HCT116 (cell line): ENCODE measurements around the gene WSCD2. TPM values are rescaled to one million over a fixed set of nuclear protein-coding genes. Genes with fewer than 3 reads are reported as not detected.

ENCODE experiments used
- ATAC-seq: fragments of 200-7000 bp; cut with Tn5 transposase; 2 replicates; pipeline ENCODE4 v1.9.1; 2020; ENCODE audit warnings: mild to moderate bottlenecking, moderate library complexity
- BruUV-seq: library from RNA; stranded (reverse); fragments of 400-500 nt; replicated peaks from 2 replicates; lab custom pipeline; 2021; lab: Mats Ljungman, UMichigan
- CTCF ChIA-PET: fragments of 300-600 bp; sonication (Branson Sonifier 250); formaldehyde crosslinking; loops from one replicate; lab custom pipeline; 2021; ENCODE audit warnings: antibody characterized with exemption; lab: Charles Lee
- POLR2A ChIA-PET: fragments of 300-600, 350-600 bp; sonication (Branson Sonifier 250); formaldehyde crosslinking; loops from one replicate; lab custom pipeline; 2021; ENCODE audit warnings: antibody characterized with exemption; lab: Charles Lee
- RAD21 ChIA-PET, 2 experiments: fragments of 300-600 bp; sonication (Branson Sonifier 250); formaldehyde crosslinking; loops; one replicate each; lab custom pipeline; 2023; ENCODE audit warnings: low total read pairs in 2 of 2; ENCODE audit not compliant: uncharacterized antibody in 2 of 2, unreplicated experiment in 2 of 2, low non-redundant PET in 1 of 2; lab: Charles Lee
- DNase-seq: peaks from one replicate; pipeline ENCODE4 v3.0.0-alpha.2; 2010; ENCODE audit warnings: low read depth, low spot score
- H2AFZ ChIP-seq: fragments of 200-600 bp; shearing (Covaris generic), sonication (generic); 2 replicates; pipeline ENCODE4 v1.6.1; 2017; ENCODE audit warnings: low read depth, mixed run types, mixed read lengths, antibody characterized with exemption, low read length; ENCODE audit not compliant: poor library complexity, severe bottlenecking
- H3K27ac ChIP-seq: 2 replicates; pipeline ENCODE4 v1.5.1; 2012; ENCODE audit warnings: low read depth, low read length
- H3K27me3 ChIP-seq: fragments of 200-600 bp; sonication (generic); 2 replicates; pipeline ENCODE4 v1.6.1; 2016; ENCODE audit warnings: mixed run types, low read length, mixed read lengths; ENCODE audit not compliant: insufficient read depth
- H3K36me3 ChIP-seq, 2 experiments: fragments of 200-500 bp in 1 of 2; fragments of 200-600 bp in 1 of 2; sonication (Bioruptor generic) in 1 of 2; sonication (generic) in 1 of 2; 2 replicates each; pipeline versions ENCODE4 v1.5.1 to v1.6.1; 2014 to 2016; ENCODE audit warnings: low read length in 2 of 2, inconsistent platforms in 1 of 2, mixed read lengths in 1 of 2, mixed run types in 1 of 2; ENCODE audit not compliant: insufficient read depth in 2 of 2, control insufficient read depth in 1 of 2
- H3K4me1 ChIP-seq, 2 experiments: fragments of 200-600 bp in 1 of 2; sonication (generic) in 1 of 2; 2 replicates each; pipeline versions ENCODE4 v1.5.1 to v1.6.1; 2012 to 2017; ENCODE audit warnings: low read length in 2 of 2, inconsistent platforms in 1 of 2, mild to moderate bottlenecking in 1 of 2, mixed read lengths in 1 of 2, mixed run types in 1 of 2, moderate library complexity in 1 of 2; ENCODE audit not compliant: insufficient read depth in 2 of 2, control insufficient read depth in 1 of 2
- H3K4me2 ChIP-seq: fragments of 200-600 bp; sonication (generic); 2 replicates; pipeline ENCODE4 v1.6.1; 2017; ENCODE audit warnings: mixed run types, low read length, mixed read lengths
- H3K4me3 ChIP-seq, 2 experiments: fragments of 200-600 bp in 1 of 2; sonication (generic) in 1 of 2; replicated peaks in 1 of 2; 2 replicates each; pipeline ENCODE4 v1.5.1; 2011 to 2016; ENCODE audit warnings: low read length in 2 of 2, control low read depth in 1 of 2, low read depth in 1 of 2, mild to moderate bottlenecking in 1 of 2, mixed read lengths in 1 of 2, mixed run types in 1 of 2
- H3K79me2 ChIP-seq: fragments of 200-600 bp; sonication (generic); 2 replicates; pipeline ENCODE4 v1.6.1; 2017; ENCODE audit warnings: mild to moderate bottlenecking, mixed run types, low read length, moderate library complexity, mixed read lengths; ENCODE audit not compliant: insufficient read depth
- H3K9ac ChIP-seq: fragments of 200-600 bp; sonication (generic); 2 replicates; pipeline ENCODE4 v1.6.1; 2016; ENCODE audit warnings: low read length, mixed read lengths
- H3K9me2 ChIP-seq: fragments of 200-600 bp; sonication (generic), shearing (Covaris generic); 2 replicates; pipeline ENCODE4 v1.6.1; 2017; ENCODE audit warnings: mixed run types, mild to moderate bottlenecking, moderate library complexity; ENCODE audit not compliant: insufficient read depth
- H3K9me3 ChIP-seq, 2 experiments: fragments of 200-500 bp in 1 of 2; fragments of 200-600 bp in 1 of 2; sonication (Bioruptor generic) in 1 of 2; sonication (generic) in 1 of 2; 2 replicates each; pipeline ENCODE4 v1.6.1; 2014 to 2017; ENCODE audit warnings: low read length in 2 of 2, mixed read lengths in 2 of 2, inconsistent platforms in 1 of 2, low read depth in 1 of 2, mild to moderate bottlenecking in 1 of 2, mixed run types in 1 of 2, moderate library complexity in 1 of 2; ENCODE audit not compliant: control insufficient read depth in 1 of 2, insufficient read depth in 1 of 2
- H4K20me1 ChIP-seq: fragments of 200-600 bp; sonication (generic), shearing (Covaris generic); 2 replicates; pipeline ENCODE4 v1.6.1; 2017; ENCODE audit warnings: mixed run types, mild to moderate bottlenecking, moderate library complexity; ENCODE audit not compliant: insufficient read depth
- CEBPB ChIP-seq: IDR thresholded peaks from 2 replicates; pipeline ENCODE4 v1.6.1; 2012; ENCODE audit warnings: low read depth
- EGR1 ChIP-seq: IDR thresholded peaks from 2 replicates; pipeline ENCODE4 v1.6.1; 2012; ENCODE audit warnings: low read depth
- ELF1 ChIP-seq: IDR thresholded peaks from 2 replicates; pipeline ENCODE4 v1.6.1; 2012; ENCODE audit warnings: low read depth, borderline replicate concordance
- EZH2 ChIP-seq: fragments of 200-600 bp; sonication (generic); IDR thresholded peaks from 2 replicates; pipeline ENCODE4 v1.6.1; 2017; ENCODE audit warnings: antibody characterized with exemption, mixed run types
- FOSL1 ChIP-seq: IDR thresholded peaks from 2 replicates; pipeline ENCODE4 v1.6.1; 2012; ENCODE audit warnings: low read depth
- JUND ChIP-seq: IDR thresholded peaks from 2 replicates; pipeline ENCODE4 v1.6.1; 2012
- POLR2A ChIP-seq: IDR thresholded peaks from 2 replicates; pipeline ENCODE4 v1.7.0; 2011; ENCODE audit warnings: borderline replicate concordance; ENCODE audit not compliant: insufficient read depth, insufficient read length; ENCODE audit errors: extremely low read depth
- RAD21 ChIP-seq: IDR thresholded peaks from 2 replicates; pipeline ENCODE4 v1.6.1; 2012; ENCODE audit warnings: low read depth, mild to moderate bottlenecking
- SIN3A ChIP-seq: IDR thresholded peaks from 2 replicates; pipeline ENCODE4 v1.6.1; 2012; ENCODE audit warnings: low read depth
- SP1 ChIP-seq: IDR thresholded peaks from 2 replicates; pipeline ENCODE4 v1.6.1; 2012; ENCODE audit warnings: low read depth
- SRF ChIP-seq: IDR thresholded peaks from 2 replicates; pipeline ENCODE4 v1.6.1; 2012; ENCODE audit warnings: low read depth
- TCF7L2 ChIP-seq: IDR thresholded peaks from 2 replicates; pipeline ENCODE4 v1.7.0; 2011; ENCODE audit warnings: borderline replicate concordance, inconsistent platforms; ENCODE audit not compliant: insufficient read depth, insufficient read length; ENCODE audit errors: extremely low read depth
- ZFX ChIP-seq: fragments of 450-650 bp; IDR thresholded peaks from 2 replicates; pipeline ENCODE4 v1.6.1; 2017
- intact Hi-C: fragments of 100-400 bp; cut with micrococcal nuclease; formaldehyde crosslinking; loops from 2 replicates; pipeline ENCODE4 v1.10.0; 2022
- total RNA-seq: library from RNA; stranded (reverse); gene quantifications from one replicate; pipeline ENCODE4 v1.2.1, GENCODE V29; 2021; ENCODE audit not compliant: unreplicated experiment
- TF ChIP-seq, protein P1 (sequence below), 3 experiments: fragments of 200-600 bp in 1 of 3; sonication (generic) in 1 of 3; IDR thresholded peaks in 2 of 3; conservative IDR thresholded peaks in 1 of 3; 2 replicates each; pipeline ENCODE4 v1.5.1; 2012 to 2017; ENCODE audit warnings: low read depth in 2 of 3, low read length in 2 of 3, antibody characterized with exemption in 1 of 3, borderline replicate concordance in 1 of 3, control low read depth in 1 of 3, mild to moderate bottlenecking in 1 of 3, mixed read lengths in 1 of 3, mixed run types in 1 of 3, moderate library complexity in 1 of 3; ENCODE audit not compliant: insufficient read depth in 1 of 3
- TF ChIP-seq, protein P2 (sequence below): IDR thresholded peaks from 2 replicates; pipeline ENCODE4 v1.6.1; 2012
- TF ChIP-seq, protein P3 (sequence below): IDR thresholded peaks from 2 replicates; pipeline ENCODE4 v1.6.1; 2012
- TF ChIP-seq, protein P4 (sequence below): IDR thresholded peaks from 2 replicates; pipeline ENCODE4 v1.6.1; 2012; ENCODE audit warnings: low read depth

Gene WSCD2
- total RNA-seq, 1 experiment from 2014 or later: 0.05 TPM

- Histone ChIP-seq H3K36me3 (no peaks in the 10 kb centered on the region), H3K79me2 (no peaks in the 10 kb centered on the region), H3K4me1 (no peaks in the 10 kb centered on the region), H3K9me2 (no peaks in the 10 kb centered on the region), H3K9me3 (no peaks in the 10 kb centered on the region), H3K4me2 (no peak overlapping the region), H3K27me3 (peaks cover 13% of the 10 kb centered on the region), H2AFZ (no peak overlapping the region), H3K27ac (no peak overlapping the region), H3K4me3 (no peak overlapping the region), H4K20me1 (no peaks in the 10 kb centered on the region), H3K9ac (no peak overlapping the region)
- ChIA-PET CTCF (no interaction called here), RAD21 (no interaction called here), POLR2A (no interaction called here)
- intact Hi-C loops: no loop called here
- DNase-seq (no peak), ATAC-seq (no peak)
- TF ChIP-seq SP1 (no peak), TCF7L2 (no peak), ZFX (no peak), SIN3A (no peak), SRF (no peak), POLR2A (no peak)
- BruUV-seq: no TSS peak
Measured at GRCh38 chr12:108106599-108106998, 22.5 kb upstream of the WSCD2 start.

GRCh38 chr12:108107293-108107692, 21.8 kb upstream of the WSCD2 start:
- ChIA-PET RAD21 (no interaction called here), CTCF (no interaction called here), POLR2A (no interaction called here)
- Histone ChIP-seq H3K4me3 (no peak overlapping the region), H3K9me2 (no peaks in the 10 kb centered on the region), H3K4me2 (no peak overlapping the region), H2AFZ (no peak overlapping the region), H4K20me1 (no peaks in the 10 kb centered on the region), H3K9me3 (no peaks in the 10 kb centered on the region), H3K79me2 (no peaks in the 10 kb centered on the region), H3K4me1 (no peaks in the 10 kb centered on the region), H3K9ac (no peak overlapping the region), H3K27ac (no peak overlapping the region), H3K36me3 (no peaks in the 10 kb centered on the region), H3K27me3 (peaks cover 16% of the 10 kb centered on the region)
- intact Hi-C loops: no loop called here
- DNase-seq (no peak), ATAC-seq (no peak)
- no TSS peak for BruUV-seq
- TF ChIP-seq, protein P1, sequence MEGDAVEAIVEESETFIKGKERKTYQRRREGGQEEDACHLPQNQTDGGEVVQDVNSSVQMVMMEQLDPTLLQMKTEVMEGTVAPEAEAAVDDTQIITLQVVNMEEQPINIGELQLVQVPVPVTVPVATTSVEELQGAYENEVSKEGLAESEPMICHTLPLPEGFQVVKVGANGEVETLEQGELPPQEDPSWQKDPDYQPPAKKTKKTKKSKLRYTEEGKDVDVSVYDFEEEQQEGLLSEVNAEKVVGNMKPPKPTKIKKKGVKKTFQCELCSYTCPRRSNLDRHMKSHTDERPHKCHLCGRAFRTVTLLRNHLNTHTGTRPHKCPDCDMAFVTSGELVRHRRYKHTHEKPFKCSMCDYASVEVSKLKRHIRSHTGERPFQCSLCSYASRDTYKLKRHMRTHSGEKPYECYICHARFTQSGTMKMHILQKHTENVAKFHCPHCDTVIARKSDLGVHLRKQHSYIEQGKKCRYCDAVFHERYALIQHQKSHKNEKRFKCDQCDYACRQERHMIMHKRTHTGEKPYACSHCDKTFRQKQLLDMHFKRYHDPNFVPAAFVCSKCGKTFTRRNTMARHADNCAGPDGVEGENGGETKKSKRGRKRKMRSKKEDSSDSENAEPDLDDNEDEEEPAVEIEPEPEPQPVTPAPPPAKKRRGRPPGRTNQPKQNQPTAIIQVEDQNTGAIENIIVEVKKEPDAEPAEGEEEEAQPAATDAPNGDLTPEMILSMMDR (IDR thresholded peaks at IDR 0.05 in 2 of 3, conservative IDR thresholded peaks at IDR 0.05 in 1 of 3; ENCODE audit: borderline replicate concordance in 1 of 3, insufficient read depth in 1 of 3, low read depth in 2 of 3, low read length in 2 of 3): no peak
- TF ChIP-seq TCF7L2 (no peak), ELF1 (no peak), SIN3A (no peak), EGR1 (no peak), EZH2 (no peak), FOSL1 (no peak), RAD21 (no peak), SP1 (no peak), ZFX (no peak), JUND (no peak), CEBPB (no peak), POLR2A (no peak)
- TF ChIP-seq, protein P2, sequence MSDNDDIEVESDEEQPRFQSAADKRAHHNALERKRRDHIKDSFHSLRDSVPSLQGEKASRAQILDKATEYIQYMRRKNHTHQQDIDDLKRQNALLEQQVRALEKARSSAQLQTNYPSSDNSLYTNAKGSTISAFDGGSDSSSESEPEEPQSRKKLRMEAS: no peak
- TF ChIP-seq, protein P3, sequence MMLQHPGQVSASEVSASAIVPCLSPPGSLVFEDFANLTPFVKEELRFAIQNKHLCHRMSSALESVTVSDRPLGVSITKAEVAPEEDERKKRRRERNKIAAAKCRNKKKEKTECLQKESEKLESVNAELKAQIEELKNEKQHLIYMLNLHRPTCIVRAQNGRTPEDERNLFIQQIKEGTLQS: no peak
- TF ChIP-seq, protein P4, sequence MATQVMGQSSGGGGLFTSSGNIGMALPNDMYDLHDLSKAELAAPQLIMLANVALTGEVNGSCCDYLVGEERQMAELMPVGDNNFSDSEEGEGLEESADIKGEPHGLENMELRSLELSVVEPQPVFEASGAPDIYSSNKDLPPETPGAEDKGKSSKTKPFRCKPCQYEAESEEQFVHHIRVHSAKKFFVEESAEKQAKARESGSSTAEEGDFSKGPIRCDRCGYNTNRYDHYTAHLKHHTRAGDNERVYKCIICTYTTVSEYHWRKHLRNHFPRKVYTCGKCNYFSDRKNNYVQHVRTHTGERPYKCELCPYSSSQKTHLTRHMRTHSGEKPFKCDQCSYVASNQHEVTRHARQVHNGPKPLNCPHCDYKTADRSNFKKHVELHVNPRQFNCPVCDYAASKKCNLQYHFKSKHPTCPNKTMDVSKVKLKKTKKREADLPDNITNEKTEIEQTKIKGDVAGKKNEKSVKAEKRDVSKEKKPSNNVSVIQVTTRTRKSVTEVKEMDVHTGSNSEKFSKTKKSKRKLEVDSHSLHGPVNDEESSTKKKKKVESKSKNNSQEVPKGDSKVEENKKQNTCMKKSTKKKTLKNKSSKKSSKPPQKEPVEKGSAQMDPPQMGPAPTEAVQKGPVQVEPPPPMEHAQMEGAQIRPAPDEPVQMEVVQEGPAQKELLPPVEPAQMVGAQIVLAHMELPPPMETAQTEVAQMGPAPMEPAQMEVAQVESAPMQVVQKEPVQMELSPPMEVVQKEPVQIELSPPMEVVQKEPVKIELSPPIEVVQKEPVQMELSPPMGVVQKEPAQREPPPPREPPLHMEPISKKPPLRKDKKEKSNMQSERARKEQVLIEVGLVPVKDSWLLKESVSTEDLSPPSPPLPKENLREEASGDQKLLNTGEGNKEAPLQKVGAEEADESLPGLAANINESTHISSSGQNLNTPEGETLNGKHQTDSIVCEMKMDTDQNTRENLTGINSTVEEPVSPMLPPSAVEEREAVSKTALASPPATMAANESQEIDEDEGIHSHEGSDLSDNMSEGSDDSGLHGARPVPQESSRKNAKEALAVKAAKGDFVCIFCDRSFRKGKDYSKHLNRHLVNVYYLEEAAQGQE: no peak
